ENCODE data around the gene CDC42BPA.

DNA sequence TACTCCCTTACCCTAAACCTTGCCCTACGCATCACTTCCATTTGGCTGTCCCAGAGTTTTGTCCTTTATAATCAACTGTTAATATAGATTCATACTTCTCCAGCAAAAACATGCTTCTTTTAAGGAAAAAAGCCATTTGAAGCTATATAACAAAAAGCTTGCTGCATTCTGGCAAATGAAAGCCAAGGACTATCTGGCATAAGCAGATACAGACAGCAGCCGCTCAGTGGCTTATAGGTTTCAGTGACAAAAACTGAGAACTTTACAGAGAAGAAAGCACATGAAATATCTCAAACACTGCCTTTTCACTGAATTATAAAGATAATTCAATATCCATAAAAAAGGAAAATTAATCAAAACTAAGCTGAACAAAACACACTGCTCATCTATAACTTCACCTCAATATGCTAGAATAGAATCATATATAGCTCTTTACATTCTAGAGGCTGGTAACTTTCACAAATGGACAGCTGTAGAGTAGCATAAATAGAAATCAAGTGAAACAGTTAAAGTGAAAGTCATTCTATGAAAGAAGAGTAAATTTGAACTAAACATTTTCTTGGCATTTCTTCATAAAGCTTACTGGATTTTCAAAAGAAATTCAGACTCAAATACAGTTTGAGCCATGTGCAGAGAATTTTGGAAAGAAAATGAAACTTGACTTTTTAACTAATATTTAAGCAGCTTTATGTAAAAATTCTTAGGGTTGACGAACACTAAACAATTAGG lies 19.6 kb downstream of the CDC42BPA start:
- TF ChIP-seq, protein P1, sequence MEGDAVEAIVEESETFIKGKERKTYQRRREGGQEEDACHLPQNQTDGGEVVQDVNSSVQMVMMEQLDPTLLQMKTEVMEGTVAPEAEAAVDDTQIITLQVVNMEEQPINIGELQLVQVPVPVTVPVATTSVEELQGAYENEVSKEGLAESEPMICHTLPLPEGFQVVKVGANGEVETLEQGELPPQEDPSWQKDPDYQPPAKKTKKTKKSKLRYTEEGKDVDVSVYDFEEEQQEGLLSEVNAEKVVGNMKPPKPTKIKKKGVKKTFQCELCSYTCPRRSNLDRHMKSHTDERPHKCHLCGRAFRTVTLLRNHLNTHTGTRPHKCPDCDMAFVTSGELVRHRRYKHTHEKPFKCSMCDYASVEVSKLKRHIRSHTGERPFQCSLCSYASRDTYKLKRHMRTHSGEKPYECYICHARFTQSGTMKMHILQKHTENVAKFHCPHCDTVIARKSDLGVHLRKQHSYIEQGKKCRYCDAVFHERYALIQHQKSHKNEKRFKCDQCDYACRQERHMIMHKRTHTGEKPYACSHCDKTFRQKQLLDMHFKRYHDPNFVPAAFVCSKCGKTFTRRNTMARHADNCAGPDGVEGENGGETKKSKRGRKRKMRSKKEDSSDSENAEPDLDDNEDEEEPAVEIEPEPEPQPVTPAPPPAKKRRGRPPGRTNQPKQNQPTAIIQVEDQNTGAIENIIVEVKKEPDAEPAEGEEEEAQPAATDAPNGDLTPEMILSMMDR (IDR thresholded peaks at IDR 0.05): no peak
- TF ChIP-seq ZFX (IDR thresholded peaks at IDR 0.05; ENCODE audit: borderline replicate concordance): no peak

Data from 22Rv1 (cell line).